Kidney (tissue), 14 donors: ENCODE measurements around the gene KCNJ9. TPM values are rescaled to one million over a fixed set of nuclear protein-coding genes. Genes with fewer than 3 reads are reported as not detected.

Experiments used
- DNase-seq, 5 donors: peaks; one replicate each; pipeline ENCODE4 v3.0.0-alpha.2; 2013 to 2020
- FAIRE-seq: peaks from 2 replicates; lab custom pipeline; 2012; peaks lifted over from hg19 to GRCh38; lab: Jason Lieb, UNC
- H3K27ac ChIP-seq, 2 donors: one replicate each; pipeline ENCODE4 v1.7.0; 2013; ENCODE audit warnings: low read depth in 2 of 2, low read length in 2 of 2, inconsistent platforms in 1 of 2
- H3K27me3 ChIP-seq: one replicate; pipeline ENCODE4 v1.7.1; 2013; ENCODE audit warnings: low read length, inconsistent platforms; ENCODE audit not compliant: control insufficient read depth, insufficient read depth
- H3K36me3 ChIP-seq, 3 donors: one replicate each; pipeline versions ENCODE4 v1.7.0 to v1.7.1; 2013; ENCODE audit warnings: low read length in 3 of 3, control low read depth in 1 of 3, inconsistent platforms in 1 of 3; ENCODE audit not compliant: insufficient read depth in 3 of 3, control insufficient read depth in 2 of 3
- H3K4me1 ChIP-seq, 3 donors: one replicate each; pipeline versions ENCODE4 v1.7.0 to v1.7.1; 2013; ENCODE audit warnings: low read length in 3 of 3, inconsistent platforms in 1 of 3, low read depth in 1 of 3; ENCODE audit not compliant: control insufficient read depth in 2 of 3, insufficient read depth in 2 of 3
- H3K4me3 ChIP-seq, 3 donors: one replicate each; pipeline versions ENCODE4 v1.7.0 to v1.8.1; 2013; ENCODE audit warnings: low read length in 3 of 3, control low read depth in 1 of 3, inconsistent platforms in 1 of 3
- H3K9ac ChIP-seq, 3 donors: one replicate each; pipeline versions ENCODE4 v1.7.0 to v1.7.1; 2013; ENCODE audit warnings: low read length in 3 of 3, control low read depth in 1 of 3, inconsistent platforms in 1 of 3
- H3K9me3 ChIP-seq, 3 donors: one replicate each; pipeline versions ENCODE4 v1.7.0 to v1.7.1; 2013; ENCODE audit warnings: low read length in 3 of 3, control low read depth in 1 of 3, inconsistent platforms in 1 of 3; ENCODE audit not compliant: control insufficient read depth in 2 of 3, insufficient read depth in 1 of 3
- CTCF ChIP-seq: IDR thresholded peaks from 3 replicates; pipeline ENCODE4 v1.5.1; 2012; ENCODE audit warnings: mild to moderate bottlenecking, moderate library complexity, borderline replicate concordance; ENCODE audit not compliant: insufficient read depth; ENCODE audit errors: extremely low read depth
- intact Hi-C: fragments of 100-400 bp; cut with DNase I; formaldehyde crosslinking; loops from one replicate; pipeline ENCODE4 v1.11.1; 2022
- polyA plus RNA-seq: library from polyadenylated mRNA; stranded (reverse); fragments of 350-450 nt; fragmentation: Illumina TruSeq; extraction: RNeasy Lipid Tissue Mini Kit (QIAGEN cat#74804); gene quantifications from one replicate; pipeline ENCODE4 v1.2.3, GENCODE V29; 2014; ENCODE audit warnings: low read depth, low replicate concordance; ENCODE audit not compliant: insufficient read depth
- total RNA-seq: library from RNA; stranded (reverse); fragmentation: NEBNext Ultra II Directional; extraction: Animal tissue kit (Norgen Biotek cat#: 25700); gene quantifications from one replicate; pipeline ENCODE4 v1.2.1, GENCODE V29; 2021
- donor health status: control.
- donor health status: control.
- donor health status: control.
- donor health status: control.
- donor health status: control.
- donor health status: DM: yes; HTN: yes; CAD: no.
- donor health status: Normal renal cell carcinoma (clear cell type).

KCNJ9 gene
- total and polyA plus RNA-seq, 2 donors from 2014 or later = 0.09 TPM; not detected in 1

- DNase-seq (peak in 2 of 5 donors; percentile 36 to 58), FAIRE-seq (no peak)
- H3K9ac ChIP-seq = peak overlapping the region in 2 of 3 donors; percentile 19 to 20
- H3K27me3 ChIP-seq = no peaks in the 10 kb centered on the region
- peaks cover 0 to 10% (median 3%) of the 10 kb centered on the region in 3 donors for H3K36me3 ChIP-seq
- H3K4me1 ChIP-seq = peaks cover 0 to 29% (median 19%) of the 10 kb centered on the region in 3 donors
- TF ChIP-seq CTCF = no peak
- H3K9me3 ChIP-seq = no peaks in the 10 kb centered on the region
- H3K4me3 ChIP-seq = peak overlapping the region in 2 of 3 donors; percentile 18 to 84
- H3K27ac ChIP-seq = no peak overlapping the region
- intact Hi-C loops = no loop called here
Measured at GRCh38 chr1:160096274-160097116, 15.2 kb downstream of the KCNJ9 start.

- FAIRE-seq = no peak
- intact Hi-C loops = no loop called here
- Histone ChIP-seq H3K36me3 (peaks cover 0 to 10% (median 0%) of the 10 kb centered on the region in 3 donors), H3K27ac (no peak overlapping the region), H3K4me1 (peaks cover 0 to 31% (median 20%) of the 10 kb centered on the region in 3 donors), H3K9me3 (no peaks in the 10 kb centered on the region), H3K4me3 (peak overlapping the region; percentile 40 to 85 (median 84)), H3K9ac (peak overlapping the region; percentile 9 to 87 (median 74)), H3K27me3 (no peaks in the 10 kb centered on the region)
- no peak for TF ChIP-seq CTCF
- DNase-seq = peak in 2 of 5 donors; percentile 54 to 71
Measured at GRCh38 chr1:160097151-160097910, 16.0 kb downstream of the KCNJ9 start.

- H3K27ac ChIP-seq = peak within 1 kb of the TSS; percentile 95 to 98
- intact Hi-C loops = no loop called here
- H3K9me3 ChIP-seq = no peaks in the 10 kb centered on the region
- FAIRE-seq (no peak), DNase-seq (peak in 3 of 5 donors; percentile 91 to 98 (median 93))
- peak within 1 kb of the TSS; percentile 50 to 93 (median 93) for H3K9ac ChIP-seq
- peaks cover 0 to 31% (median 20%) of the 10 kb centered on the region in 3 donors for H3K4me1 ChIP-seq
- H3K27me3 ChIP-seq = no peaks in the 10 kb centered on the region
- H3K4me3 ChIP-seq = peak within 1 kb of the TSS; percentile 63 to 85 (median 84)
- H3K36me3 ChIP-seq = peaks cover 0 to 10% (median 0%) of the 10 kb centered on the region in 3 donors
- TF ChIP-seq CTCF = no peak
Measured at GRCh38 chr1:160097911-160098851, 16.8 kb downstream of the KCNJ9 start, which contains the start of gene IGSF8. TSS of gene IGSF8 (minus strand) at chr1:160098619. CDS start at chr1:160098472, 147 bp downstream.
